CD4-positive, alpha-beta T cell treated with Interleukin-6 for 4 hours (primary cell): ENCODE measurements around the gene FAM200B.
"Not testable (repeated sequence)": the region's sequence is repeated elsewhere in the genome, so short reads cannot be mapped to it uniquely, and the experiment has no call there.

Experiments used
- DNase-seq: peaks from one replicate; pipeline ENCODE4 v3.0.0-alpha.2; 2020; ENCODE audit warnings: mixed read lengths

FAM200B gene

GRCh38 chr4:15696866-15697265, 15.2 kb downstream of the FAM200B start:
- no peak for DNase-seq

DNA sequence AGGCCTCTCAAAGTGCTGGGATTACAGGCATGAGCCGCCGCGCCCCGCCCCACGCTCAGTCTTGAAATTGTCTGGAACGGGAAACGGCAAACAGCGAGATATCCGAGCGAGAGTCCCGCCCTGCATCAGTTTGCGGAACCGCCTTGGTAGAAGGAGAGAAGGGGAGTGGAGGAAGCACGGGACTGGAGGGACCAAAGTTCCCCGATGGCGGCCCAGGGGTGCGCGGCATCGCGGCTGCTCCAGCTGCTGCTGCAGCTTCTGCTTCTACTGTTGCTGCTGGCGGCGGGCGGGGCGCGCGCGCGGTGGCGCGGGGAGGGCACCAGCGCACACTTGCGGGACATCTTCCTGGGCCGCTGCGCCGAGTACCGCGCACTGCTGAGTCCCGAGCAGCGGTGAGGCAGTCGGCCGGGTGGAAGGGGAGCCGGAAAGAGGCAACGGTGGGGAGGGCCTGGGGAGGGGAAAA, 21.3 kb downstream of the FAM200B start, which contains the start of gene BST1:
BST1 (plus strand) TSS at position 125 of the 463 bp plus-strand sequence; CDS start at position 205, 80 bp downstream.
- DNase-seq, result peak; percentile 59

- DNase-seq, result no peak
Observed at GRCh38 chr4:15703439-15703838, 21.8 kb downstream of the FAM200B start.

DNA sequence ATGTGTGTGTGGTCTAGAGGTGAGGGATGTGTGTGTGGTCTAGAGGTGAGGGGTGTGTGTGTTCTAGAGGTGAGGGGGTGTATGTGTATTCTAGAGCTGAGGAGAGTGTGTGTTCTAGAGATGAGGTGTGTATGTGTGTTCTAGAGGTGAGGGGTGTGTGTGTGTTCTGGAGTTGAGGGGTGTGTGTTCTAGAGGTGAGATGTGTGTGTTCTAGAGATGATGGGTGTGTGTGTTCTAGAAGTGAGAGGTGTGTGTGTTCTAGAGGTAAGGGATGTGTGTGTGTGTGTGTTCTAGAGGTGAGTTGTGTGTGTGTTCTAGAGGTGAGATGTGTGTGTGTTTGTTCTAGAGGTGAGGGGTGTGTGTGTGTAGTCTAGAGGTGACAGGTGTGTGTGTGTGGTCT, 22.5 kb downstream of the FAM200B start:
- DNase-seq, result no peak

DNA sequence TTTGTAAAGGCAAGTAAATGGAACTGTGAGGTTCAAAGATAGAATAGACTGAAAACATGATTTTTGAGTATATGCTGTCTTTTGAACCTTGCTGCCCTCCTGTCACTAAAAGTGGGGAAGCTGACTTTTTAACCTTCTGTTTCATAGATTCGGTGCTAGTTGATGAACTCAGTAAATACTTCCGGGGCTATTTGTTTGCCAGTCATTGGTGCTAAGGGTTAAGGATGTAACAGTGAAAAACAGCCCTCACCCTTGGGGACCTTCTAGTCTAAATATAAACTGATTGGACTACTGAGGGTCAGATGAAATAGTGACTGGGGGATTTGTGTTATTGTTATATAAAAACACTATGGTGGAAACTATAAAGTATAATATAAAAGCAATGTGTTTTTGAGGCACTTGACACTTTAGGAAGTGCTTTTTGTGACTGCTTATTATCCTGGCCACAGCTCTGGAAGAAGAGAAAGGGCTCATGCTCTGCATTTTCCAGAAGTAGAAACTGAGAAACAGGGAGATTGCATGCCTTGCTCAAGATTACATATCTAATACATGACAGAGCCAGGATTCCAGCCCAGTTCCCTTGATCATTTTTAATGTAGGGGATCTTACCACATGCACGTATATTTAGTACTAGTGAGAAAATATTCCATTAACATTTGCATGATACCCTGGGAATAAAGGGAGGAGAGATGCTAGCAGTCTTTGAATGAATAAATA, 25.2 kb downstream of the FAM200B start:
- DNase-seq, result no peak

DNA sequence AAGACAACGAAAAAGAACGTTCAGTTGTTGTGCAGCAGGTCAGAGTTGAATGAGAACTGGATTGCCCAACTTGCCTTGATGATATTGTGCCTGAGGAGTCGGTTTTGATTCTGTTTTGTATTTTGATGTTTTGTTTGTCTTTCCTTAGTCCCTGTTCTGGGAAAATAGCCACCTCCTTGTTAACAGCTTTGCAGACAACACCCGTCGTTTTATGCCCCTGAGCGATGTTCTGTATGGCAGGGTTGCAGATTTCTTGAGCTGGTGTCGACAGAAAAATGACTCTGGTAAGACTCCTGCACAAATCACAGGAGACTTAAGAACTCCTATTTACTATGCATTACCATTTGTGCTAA, 25.7 kb downstream of the FAM200B start:
- DNase-seq, result no peak

DNA sequence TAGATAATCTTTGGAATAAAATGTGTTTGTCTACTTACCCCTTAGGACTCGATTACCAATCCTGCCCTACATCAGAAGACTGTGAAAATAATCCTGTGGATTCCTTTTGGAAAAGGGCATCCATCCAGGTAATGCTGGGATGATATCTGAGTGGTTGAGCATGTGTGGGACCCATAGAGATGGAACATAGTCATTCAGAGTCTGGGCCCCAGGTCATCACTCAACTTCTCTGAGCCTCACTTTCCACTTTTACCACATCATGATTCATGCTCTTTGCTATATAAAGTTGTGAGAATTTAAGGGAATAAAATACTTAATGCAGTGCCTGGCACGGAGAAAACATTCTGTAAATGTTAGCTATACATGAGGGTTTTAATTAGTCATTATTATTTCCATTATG, 30.1 kb downstream of the FAM200B start:
- no peak for DNase-seq

- DNase-seq, result no peak
Observed at GRCh38 chr4:15712214-15712613, 30.6 kb downstream of the FAM200B start.

- no peak for DNase-seq
Observed at GRCh38 chr4:15714141-15714540, 32.5 kb downstream of the FAM200B start.

- DNase-seq, result no peak
Observed at GRCh38 chr4:15714646-15715435, 33.2 kb downstream of the FAM200B start.

- DNase-seq, result no peak
Observed at GRCh38 chr4:15716115-15716514, 34.5 kb downstream of the FAM200B start.

- DNase-seq, result no peak
Observed at GRCh38 chr4:15717086-15717485, 35.5 kb downstream of the FAM200B start.

DNA sequence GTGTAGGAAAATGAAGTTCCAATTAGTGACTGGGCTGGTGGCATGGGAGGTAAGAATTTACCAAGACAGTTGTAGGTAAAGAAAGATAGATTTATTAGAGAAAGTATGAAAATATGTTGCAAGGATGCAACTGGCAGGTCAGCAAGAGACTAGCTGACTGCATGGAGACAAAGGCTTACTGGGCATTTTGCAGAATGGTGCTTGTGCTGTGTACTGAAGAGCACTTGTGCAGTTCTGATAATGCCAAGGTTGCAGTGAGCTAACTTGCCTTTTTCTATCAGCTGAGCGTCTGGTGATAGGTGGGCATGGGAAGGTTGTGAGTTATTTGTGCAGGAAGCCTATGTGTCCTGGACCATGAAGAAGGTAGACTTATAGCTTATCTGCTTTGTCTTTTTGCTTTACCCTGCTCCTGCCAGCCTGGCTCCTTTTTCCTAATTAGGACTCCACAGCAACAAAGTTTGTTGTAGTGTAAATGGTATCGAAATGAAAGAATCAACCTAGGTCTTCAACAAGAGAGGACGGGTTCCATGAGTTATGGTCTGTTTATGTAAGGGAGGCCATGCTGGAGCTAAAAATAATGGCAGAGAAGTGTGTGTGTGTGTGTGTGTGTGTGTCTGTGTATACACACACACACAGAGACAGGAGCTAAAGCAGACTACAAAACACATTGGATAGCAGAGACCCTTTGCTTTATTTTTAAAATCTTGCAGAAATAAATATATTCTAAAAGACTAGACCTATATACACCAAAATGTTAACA, 36.2 kb downstream of the FAM200B start:
- no peak for DNase-seq

DNA sequence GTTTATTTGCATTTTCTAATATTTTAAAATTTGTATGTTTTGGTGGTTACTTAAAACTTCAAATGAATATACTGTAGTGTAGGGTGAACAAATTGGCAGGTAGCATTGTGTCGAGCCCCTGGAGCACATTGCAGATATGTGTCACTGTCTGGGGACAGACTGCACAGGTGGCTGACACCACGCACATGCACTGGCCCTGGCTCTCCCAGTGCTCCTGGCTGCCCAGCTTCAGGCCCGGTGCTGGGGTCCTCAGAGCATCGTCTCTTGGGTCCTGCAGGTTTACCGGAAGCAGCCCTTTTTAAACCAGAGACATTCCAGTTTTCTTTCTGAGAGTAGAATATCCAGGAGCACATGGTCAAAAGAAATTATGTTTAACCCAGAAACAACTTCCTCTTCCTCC, 36.8 kb downstream of the FAM200B start:
- no peak for DNase-seq

GRCh38 chr4:15718959-15719358, 37.3 kb downstream of the FAM200B start:
- no peak for DNase-seq

DNA sequence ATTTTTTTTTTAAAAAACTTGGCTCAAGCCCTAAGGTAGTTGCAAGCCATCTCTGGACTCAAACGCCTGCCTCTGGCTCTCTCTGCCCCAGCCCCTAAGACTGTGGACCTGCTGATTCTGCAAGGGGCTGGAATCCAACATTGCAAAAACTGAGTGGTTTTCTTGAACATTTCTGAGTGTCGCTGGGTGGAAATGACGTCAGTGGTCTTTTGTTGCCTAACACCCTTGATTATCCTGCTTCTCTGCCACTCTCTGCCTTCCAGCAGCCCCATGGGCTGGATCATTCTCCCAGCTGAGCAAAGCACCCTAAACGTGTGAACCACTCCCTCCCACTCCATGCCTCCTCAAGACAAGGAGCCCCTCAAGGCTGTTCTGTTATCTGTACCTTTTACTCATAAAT, 37.9 kb downstream of the FAM200B start:
- DNase-seq, result no peak

DNA sequence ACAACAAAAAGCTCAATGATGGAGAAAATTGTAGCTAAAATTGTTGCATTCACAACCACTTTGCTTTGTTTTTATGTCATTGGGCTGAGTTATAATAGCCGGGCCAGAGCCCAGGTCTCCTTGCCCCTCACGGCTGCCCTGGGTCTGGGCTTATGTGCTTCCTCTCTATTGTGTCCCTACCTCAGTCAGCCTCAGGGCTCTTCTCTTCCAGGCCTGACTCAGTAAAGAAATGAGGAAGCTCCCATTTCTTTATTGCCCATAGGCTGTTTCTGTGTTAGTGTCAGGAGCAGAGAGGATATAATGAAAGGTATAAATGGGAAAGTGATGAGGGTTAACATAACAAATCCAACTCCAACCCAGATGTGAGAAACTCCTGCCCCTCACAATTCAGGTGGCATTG, 39.2 kb downstream of the FAM200B start:
- DNase-seq, result no peak

DNA sequence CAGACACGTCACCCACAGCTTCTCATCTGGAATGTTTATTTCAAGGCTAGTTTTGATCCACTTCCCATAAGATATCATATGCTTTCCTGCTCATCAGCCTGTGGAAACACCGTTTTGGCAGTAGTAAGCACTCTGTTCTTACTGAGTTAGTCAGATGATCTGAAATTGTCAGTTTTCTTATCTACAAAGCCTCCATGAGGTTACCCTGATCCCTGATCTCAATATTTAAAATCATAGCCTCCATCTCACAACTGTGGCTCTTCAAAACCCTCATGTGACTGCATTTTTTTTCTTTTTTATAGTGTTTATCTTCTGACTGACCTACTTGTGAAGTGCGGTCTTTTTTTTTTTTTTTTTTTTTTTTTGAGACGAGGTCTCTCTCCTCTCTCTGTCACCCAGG, 44.0 kb downstream of the FAM200B start:
- DNase-seq, result no peak

GRCh38 chr4:15729910-15730533, 48.4 kb downstream of the FAM200B start:
- DNase-seq, result peak; percentile 53

GRCh38 chr4:15733061-15733460, 51.4 kb downstream of the FAM200B start:
- DNase-seq, result not testable (repeated sequence)

- no peak for DNase-seq
Observed at GRCh38 chr4:15735536-15735935, 53.9 kb downstream of the FAM200B start.

GRCh38 chr4:15736514-15737050, 55.0 kb downstream of the FAM200B start:
- DNase-seq, result no peak

DNA sequence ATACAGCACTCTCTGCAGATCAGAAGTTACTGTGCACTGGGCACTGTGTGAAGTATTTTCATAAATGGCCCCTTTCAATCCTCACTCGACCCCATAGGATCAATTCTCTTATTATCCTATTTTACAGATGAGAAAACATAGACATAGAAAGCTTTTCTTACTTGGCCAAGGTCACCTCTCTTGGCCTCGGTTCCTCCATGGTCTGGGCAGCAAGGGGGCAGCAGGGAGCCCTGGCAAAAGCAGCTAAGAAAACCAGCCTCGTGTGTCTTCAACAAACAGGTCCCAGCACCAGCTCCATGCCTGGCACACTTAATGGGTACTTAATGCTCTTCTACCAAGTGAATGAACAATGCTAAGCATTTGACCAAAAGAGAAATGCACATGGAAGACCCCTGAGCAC, 55.6 kb downstream of the FAM200B start:
- no peak for DNase-seq
